ENCODE data around the gene G6PC1.
"Not testable (repeated sequence)": the region's sequence is repeated elsewhere in the genome, so short reads cannot be mapped to it uniquely, and the experiment has no call there.

Gene G6PC1

DNA sequence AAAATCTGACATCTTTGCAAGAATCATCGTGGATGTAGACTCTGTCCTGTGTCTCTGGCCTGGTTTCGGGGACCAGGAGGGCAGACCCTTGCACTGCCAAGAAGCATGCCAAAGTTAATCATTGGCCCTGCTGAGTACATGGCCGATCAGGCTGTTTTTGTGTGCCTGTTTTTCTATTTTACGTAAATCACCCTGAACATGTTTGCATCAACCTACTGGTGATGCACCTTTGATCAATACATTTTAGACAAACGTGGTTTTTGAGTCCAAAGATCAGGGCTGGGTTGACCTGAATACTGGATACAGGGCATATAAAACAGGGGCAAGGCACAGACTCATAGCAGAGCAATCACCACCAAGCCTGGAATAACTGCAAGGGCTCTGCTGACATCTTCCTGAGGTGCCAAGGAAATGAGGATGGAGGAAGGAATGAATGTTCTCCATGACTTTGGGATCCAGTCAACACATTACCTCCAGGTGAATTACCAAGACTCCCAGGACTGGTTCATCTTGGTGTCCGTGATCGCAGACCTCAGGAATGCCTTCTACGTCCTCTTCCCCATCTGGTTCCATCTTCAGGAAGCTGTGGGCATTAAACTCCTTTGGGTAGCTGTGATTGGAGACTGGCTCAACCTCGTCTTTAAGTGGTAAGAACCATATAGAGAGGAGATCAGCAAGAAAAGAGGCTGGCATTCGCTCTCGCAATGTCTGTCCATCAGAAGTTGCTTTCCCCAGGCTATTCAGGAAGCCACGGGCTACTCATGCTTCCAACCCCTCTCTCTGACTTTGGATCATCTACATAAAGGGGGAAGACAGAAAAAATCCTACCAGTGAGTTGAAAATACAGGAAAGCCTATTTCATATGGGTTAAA lies at the start of gene G6PC1:
Gene G6PC1 (plus strand): TSS at position 340 of the 872 bp plus-strand sequence. CDS start 78 bp downstream, at position 418.
- no peak for DNase-seq

GRCh38 chr17:42850954-42851353 lies 49.6 kb upstream of the G6PC1 start, which contains the start of gene AOC3:
AOC3 (plus strand) TSS chr17:42851199; CDS start chr17:42851344, 145 bp downstream.
- DNase-seq, result no peak

- DNase-seq, result not testable (repeated sequence)
Measured at GRCh38 chr17:42851371-42852240, 49.0 kb upstream of the G6PC1 start.

- no peak for DNase-seq
Measured at GRCh38 chr17:42852351-42852750, 48.2 kb upstream of the G6PC1 start.

DNA sequence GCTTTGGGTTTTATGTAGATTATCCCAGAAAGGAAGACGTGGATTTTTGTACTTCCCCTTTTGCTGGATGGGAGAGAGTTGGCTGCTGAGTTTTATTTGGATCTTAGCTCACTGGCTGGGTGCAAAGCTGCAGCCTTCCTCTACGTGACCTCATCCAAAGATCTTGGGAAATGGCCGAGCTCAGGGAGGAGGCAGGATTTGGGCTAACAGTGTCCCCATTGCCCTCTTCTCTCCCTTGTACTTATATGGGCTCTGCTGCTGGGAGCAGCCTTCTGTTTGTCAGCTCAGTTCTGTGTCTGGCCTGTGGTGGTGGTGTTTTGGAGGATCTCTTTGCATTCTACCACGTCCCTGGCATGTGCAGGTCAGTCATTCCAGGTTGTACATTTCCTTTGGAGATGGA lies 47.6 kb upstream of the G6PC1 start:
- DNase-seq, result no peak

GRCh38 chr17:42853597-42853967 lies 47.0 kb upstream of the G6PC1 start:
- DNase-seq, result no peak

GRCh38 chr17:42853968-42854790 lies 46.4 kb upstream of the G6PC1 start:
- no peak for DNase-seq

GRCh38 chr17:42855048-42855596 lies 45.5 kb upstream of the G6PC1 start:
- DNase-seq, result no peak

DNA sequence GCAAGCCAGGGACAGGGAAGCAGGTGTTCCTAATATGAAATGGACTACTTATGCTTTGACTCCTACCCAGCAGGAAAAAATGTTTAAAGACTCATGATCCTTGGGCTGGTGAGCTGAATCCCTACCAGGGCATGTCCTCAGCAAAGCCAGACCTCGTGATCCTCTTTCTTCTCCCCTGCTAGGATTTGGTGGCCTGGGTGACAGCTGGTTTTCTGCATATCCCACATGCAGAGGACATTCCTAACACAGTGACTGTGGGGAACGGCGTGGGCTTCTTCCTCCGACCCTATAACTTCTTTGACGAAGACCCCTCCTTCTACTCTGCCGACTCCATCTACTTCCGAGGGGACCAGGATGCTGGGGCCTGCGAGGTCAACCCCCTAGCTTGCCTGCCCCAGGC lies 44.5 kb upstream of the G6PC1 start:
- DNase-seq, result not testable (repeated sequence)

DNA sequence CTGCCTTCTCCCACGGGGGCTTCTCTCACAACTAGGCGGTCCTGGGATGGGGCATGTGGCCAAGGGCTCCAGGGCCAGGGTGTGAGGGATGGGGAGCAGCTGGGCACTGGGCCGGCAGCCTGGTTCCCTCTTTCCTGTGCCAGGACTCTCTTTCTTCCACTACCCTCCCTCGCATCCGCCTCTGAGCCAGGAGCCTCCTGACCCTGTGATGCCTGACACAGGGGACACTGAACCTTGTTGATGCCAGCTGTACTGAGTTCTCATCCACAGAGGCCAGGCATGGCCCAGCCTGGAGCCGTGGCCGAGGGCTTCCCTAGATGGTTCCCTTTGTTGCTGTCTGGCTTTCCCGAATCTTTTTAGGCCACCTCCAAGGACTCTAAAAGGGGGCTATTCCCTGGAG lies 44.1 kb upstream of the G6PC1 start:
- DNase-seq, result not testable (repeated sequence)

- DNase-seq, result no peak
Measured at GRCh38 chr17:42857389-42857788, 43.2 kb upstream of the G6PC1 start.

- no peak for DNase-seq
Measured at GRCh38 chr17:42865638-42866094, 34.9 kb upstream of the G6PC1 start.

DNA sequence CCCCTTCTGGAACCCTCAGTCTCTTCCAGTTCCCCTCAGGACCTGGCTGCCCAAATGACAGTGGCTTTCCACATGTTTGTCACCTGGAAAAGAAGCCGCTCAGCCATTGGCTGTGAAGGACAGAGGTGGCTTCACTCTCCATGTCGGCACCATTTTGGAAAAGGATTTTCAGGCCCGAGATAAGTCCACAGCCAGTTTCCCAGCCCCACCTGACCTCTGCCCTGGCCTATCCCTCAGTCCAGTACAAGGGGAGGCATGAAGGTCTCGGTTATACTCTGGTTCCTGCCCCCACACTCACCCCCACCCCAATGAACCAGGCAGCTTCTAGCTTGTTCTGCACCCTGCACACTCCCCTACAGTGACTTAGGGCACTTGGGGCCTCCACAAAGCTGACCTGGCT lies 34.4 kb upstream of the G6PC1 start:
- no peak for DNase-seq

GRCh38 chr17:42866631-42867575 lies 33.7 kb upstream of the G6PC1 start:
- no peak for DNase-seq

- DNase-seq, result not testable (repeated sequence)
Measured at GRCh38 chr17:42867694-42868261, 32.8 kb upstream of the G6PC1 start.

GRCh38 chr17:42868338-42868737 lies 32.3 kb upstream of the G6PC1 start:
- DNase-seq, result no peak

- DNase-seq, result no peak
Measured at GRCh38 chr17:42871647-42872046, 29.0 kb upstream of the G6PC1 start.

DNA sequence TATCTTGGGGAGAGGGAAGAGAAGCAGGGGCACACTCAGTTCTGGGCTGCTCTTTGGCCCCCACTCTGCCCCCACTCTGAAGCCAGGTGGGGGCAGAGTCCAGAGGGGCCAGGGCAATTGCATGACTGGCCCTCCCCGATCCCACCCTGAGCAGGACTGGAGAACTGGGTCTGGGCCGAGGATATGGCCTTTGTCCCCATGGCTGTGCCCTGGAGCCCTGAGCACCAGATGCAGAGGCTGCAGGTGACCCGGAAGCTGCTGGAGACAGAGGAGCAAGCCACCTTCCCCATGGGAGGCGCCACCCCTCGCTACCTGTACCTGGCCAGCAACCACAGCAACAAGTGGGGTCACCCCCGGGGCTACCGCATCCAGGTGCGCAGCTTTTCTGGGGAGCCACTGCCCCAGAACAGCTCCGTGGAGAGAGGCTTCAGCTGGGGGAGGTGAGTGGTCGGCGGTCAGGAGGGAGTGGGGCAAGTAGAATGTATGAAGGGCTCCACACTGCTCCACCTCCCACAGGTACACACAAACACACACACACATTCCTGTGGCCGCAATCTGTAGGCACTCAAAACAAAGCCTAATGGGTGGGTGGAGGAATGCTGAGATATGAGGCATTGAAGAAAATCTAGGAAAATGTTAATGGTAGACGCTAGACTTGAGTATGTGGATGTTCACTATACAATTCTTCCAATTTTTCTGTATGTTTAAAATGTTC lies 28.2 kb upstream of the G6PC1 start:
- DNase-seq, result no peak

DNA sequence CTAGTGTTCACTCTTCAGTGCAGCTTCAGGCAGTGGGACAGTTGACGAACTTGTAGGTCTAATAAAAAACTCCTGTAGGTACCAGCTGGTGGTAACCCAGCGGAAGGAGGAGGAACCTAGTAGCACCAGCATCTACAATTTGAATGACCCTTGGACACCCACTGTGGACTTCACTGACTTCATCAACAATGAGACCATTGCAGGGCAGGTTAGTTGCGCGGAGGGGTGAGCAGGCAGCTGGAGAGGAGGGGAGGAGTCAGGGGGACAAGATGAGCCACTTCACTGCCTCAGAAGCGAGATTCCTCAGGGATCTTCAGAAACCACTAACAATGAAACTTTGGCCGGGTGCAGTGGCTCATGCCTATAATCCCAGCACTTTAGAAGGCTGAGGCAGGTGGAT lies 27.3 kb upstream of the G6PC1 start:
- DNase-seq, result no peak

Data from DMS53 (cell line).